ENCODE results near the gene THOC6. TPM values are rescaled to one million over a fixed set of nuclear protein-coding genes. Genes with fewer than 3 reads are reported as not detected.

Gene THOC6
- total RNA-seq, 1 donor from 2014 or later: 23.7 TPM

DNA sequence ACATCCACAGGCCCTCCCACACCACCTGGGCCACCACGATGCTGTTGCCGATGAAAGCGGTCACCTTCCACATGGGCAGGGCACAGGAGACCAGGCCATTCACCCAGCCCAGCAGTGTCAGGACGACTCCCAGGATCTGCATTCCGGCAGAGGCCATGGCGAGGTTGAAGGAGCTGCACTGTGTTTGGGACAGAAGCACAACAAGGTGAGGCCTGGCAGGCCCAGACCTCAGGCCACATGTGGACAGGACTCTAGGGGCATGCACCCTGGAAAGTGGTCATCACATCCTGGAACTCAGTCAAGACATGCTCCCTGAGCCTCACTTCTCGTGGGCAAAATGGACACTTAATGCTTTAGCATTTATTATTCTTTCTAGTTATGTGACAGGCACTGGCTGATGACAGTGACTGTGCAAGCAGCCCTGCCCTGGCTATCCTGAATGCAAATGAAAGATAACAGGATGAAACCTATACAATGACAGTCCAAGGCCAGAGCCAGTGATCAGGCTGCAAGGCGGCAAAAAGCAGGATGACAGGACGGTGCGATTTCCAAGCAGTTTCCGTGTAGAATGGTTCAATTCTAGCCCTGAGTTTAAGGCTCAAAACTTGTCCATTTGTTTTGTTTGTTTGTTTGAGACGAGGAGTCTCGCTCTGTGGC, 7.8 kb upstream of the THOC6 start:
- no peak for DNase-seq (ENCODE audit: low read depth)

DNA sequence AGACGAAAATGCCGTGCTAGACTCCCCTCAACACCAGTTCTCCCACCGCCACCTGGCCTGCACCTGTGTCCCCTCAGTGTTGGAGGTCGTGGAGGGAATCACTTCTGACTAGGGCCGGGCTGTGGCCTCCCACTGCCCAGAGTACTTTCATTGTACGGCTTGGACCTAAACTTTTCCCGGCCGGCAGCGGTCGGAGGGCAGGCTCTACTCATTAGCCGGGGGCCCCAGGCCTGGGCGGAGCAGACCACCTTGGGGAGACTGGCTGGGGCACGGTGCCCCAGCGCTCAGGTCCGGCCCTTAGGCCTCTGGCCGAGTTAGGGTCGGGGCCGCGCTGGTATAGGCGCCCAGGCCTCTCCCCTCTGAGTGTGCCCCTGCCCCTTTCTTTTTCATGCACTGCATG, 6.5 kb upstream of the THOC6 start:
- no peak for DNase-seq (ENCODE audit: low read depth)

DNA sequence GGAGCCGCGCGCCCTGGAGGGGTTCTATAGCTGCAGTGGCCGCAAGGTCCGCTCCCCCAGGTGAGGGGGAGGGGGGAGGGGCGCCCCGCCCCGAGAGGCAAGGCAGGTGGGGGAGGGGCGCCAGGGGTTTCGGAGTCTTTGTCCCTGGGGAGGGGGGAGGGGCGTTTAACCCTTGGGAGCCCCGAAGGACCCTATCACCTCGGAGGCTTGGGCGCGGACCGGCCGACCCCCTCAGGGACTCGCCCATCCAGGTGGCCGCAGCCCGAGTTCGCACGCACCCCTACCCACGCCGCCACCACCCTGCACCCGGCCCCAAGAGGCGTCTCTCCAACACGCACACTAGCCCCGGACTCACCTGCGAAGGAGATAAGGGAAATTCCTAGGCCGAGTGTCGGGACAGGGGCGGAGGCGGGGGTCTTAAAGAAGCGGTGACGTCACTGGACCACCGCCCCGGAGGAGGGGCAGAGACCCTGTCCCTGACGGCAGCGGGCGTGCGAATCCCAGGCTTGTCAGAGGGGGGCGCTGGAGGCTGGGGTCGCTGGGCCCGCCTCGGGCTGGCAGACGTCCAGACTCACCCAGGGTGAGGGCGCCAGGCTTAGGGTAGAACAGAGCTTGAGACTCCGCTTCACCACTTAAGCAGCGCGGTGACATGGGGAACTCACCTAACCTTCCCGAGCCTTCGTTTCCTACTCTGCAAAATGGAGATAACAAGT, 5.9 kb upstream of the THOC6 start, which contains the start of gene CLDN6:
TSS of gene CLDN6 (minus strand) at position 390 of the 713 bp plus-strand sequence. CDS start 2,162 bp downstream, outside the sequence.
- no peak for DNase-seq (ENCODE audit: low read depth)

DNA sequence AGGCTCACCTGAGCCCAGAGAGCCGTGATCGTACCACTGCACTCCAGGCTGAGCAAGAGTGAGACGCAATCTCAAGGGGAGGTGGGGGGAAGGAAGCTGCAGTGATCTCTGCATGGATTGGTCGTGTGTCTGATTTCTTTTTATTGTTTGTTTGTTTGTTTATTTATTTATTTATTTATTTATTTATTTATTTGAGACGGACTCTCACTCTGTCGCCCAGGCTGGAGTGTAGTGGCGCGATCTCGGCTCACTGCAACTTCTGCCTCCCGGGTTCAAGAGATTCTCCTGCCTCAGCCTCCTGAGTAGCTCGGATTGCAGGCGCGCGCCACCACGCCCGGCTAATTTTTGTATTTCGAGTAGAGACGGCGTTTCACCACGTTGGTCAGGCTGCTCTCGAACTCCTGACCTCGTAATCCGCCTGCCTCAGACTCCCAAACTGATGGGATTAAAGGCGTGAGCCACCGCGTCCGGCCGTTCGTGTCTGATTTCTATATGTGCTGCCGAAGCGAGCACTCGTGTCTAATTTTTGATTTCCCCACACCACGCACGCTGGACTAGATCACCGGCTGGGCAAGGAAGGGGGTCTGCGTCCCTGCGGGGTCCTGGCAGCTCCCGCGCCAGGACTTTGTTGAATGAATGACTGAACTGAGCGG, 4.1 kb upstream of the THOC6 start:
- DNase-seq (ENCODE audit: low read depth): no peak

DNA sequence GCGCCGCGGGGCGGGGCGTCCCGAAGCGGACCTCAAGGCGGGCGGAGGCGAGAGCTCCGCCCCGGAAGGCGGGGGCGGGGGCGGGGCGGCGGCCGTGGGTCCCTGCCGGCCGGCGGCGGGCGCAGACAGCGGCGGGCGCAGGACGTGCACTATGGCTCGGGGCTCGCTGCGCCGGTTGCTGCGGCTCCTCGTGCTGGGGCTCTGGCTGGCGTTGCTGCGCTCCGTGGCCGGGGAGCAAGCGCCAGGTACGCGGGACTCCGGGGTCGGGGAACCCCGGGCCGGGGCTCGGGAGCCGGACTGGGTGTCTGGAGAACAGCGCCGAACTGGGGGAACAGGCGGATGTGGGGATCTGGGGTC, 3.6 kb upstream of the THOC6 start, which contains the start of gene TNFRSF12A:
TSS of gene TNFRSF12A (plus strand) at position 122 of the 357 bp plus-strand sequence. CDS start at position 152, 30 bp downstream.
- peak; percentile 79 for DNase-seq (ENCODE audit: low read depth)

DNA sequence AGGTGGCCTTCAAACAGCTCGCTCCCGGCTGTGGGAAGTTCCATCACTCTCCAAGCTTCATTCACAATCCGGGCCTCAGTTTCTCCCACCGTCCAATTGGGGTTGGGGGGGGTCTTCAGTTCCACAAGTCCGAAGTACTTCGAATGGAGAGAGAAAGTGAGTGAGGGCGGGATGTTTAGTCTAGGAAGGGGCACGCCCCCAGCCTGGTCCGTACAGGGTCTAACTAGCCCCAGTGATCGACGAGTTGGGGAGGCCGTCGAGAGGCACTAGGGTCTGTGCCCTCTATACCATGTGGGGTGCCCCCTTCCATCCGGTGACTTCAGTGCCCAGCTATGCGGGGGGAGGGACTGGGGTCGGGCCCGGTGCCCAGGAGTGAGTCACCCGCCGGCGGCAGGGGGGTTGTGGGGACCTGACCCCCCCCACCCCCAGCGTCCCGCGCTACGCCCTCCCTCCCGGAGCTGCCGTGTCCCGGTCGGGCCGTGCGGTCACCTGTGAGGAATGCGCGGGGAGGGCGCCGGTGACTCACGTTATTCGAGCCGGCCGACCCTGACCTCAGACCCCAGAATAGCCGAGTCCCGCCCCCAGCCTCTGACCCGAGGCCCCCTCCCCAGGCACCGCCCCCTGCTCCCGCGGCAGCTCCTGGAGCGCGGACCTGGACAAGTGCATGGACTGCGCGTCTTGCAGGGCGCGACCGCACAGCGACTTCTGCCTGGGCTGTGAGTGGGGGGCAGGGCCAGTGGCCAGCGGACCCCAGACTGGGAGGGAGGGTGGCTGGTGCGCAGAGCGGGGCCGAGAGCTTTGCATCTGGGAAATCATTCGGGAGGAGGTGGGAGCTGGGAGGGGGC, 3.0 kb upstream of the THOC6 start:
- peak; percentile 91 for DNase-seq (ENCODE audit: low read depth)

DNA sequence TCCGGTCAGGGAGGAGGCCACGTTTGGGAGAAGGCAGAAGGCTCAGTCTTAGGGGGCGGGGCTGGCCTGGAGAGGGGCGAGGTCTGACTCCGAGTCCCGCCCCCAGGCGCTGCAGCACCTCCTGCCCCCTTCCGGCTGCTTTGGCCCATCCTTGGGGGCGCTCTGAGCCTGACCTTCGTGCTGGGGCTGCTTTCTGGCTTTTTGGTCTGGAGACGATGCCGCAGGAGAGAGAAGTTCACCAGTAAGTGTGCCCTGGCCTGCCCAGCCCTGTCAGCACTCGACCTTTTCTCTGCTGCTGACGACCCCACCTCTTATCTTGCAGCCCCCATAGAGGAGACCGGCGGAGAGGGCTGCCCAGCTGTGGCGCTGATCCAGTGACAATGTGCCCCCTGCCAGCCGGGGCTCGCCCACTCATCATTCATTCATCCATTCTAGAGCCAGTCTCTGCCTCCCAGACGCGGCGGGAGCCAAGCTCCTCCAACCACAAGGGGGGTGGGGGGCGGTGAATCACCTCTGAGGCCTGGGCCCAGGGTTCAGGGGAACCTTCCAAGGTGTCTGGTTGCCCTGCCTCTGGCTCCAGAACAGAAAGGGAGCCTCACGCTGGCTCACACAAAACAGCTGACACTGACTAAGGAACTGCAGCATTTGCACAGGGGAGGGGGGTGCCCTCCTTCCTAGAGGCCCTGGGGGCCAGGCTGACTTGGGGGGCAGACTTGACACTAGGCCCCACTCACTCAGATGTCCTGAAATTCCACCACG, 2.2 kb upstream of the THOC6 start:
- peak; percentile 98 for DNase-seq (ENCODE audit: low read depth)

DNA sequence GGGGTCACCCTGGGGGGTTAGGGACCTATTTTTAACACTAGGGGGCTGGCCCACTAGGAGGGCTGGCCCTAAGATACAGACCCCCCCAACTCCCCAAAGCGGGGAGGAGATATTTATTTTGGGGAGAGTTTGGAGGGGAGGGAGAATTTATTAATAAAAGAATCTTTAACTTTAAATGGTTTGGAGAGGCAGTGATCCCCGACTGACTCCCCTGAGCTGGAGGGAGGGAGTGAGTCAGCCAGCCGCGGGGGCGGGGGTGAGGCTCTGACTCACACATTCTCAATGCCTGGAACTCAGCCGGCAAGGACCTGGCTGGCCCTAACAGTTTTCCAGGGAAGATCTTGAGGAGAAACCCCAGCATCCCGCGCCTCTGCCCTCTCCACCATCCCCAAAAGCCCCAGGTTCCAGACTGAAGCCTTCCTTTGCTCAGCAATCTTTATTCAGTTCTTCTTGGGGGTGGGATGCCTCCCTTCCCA, 1.6 kb upstream of the THOC6 start:
- DNase-seq (ENCODE audit: low read depth): peak; percentile 96

DNA sequence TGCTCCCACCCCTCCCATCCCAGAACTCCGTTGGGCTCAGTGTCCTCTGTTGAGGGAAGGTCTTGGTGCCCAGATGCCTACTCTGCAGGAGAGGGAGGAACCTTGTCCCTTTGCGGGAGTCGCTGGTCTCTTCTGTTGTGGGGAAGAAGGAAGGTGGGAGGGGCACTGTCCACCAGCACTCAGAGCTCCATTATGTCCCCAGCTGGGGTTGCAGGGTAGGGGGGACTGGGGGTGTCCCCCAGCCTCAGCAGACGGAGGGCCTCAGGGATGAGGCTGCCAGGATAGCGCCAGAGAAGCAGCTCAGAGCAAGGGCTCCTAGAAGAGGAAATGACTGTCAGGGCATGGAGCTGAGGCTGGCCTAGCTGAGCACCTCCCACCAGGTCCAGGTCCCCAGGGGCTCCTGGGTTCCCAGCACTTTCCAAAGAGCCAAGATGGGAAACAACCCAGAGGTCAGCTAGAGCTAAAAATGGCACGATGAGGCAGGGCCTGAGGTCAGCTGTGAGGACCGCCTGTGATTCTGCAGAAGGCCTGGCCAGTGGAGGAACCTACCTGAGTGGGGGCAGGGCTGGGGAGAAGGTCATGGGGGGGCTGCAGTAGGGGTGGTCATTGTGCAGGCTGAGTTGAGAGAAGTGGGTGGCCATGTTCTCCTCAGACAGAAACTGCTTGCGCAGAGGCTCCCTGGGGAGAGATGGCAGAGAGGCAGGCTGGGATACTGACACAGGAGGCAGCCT, 986 bp upstream of the THOC6 start:
- peak; percentile 90 for DNase-seq (ENCODE audit: low read depth)

DNA sequence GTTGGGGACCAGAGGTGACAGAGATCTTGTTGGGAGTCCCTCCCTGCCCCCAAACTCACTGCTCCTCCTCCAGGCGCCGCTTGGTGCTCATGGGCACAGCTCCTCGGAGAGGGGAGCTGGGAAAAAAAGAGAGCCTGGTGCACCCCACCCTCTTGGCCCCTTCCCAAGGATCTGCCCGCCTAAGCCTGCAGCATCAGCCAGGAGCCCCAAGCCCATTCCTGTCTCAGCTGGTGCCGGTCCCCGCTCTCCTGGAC, 493 bp upstream of the THOC6 start:
- DNase-seq (ENCODE audit: low read depth): peak; percentile 90

DNA sequence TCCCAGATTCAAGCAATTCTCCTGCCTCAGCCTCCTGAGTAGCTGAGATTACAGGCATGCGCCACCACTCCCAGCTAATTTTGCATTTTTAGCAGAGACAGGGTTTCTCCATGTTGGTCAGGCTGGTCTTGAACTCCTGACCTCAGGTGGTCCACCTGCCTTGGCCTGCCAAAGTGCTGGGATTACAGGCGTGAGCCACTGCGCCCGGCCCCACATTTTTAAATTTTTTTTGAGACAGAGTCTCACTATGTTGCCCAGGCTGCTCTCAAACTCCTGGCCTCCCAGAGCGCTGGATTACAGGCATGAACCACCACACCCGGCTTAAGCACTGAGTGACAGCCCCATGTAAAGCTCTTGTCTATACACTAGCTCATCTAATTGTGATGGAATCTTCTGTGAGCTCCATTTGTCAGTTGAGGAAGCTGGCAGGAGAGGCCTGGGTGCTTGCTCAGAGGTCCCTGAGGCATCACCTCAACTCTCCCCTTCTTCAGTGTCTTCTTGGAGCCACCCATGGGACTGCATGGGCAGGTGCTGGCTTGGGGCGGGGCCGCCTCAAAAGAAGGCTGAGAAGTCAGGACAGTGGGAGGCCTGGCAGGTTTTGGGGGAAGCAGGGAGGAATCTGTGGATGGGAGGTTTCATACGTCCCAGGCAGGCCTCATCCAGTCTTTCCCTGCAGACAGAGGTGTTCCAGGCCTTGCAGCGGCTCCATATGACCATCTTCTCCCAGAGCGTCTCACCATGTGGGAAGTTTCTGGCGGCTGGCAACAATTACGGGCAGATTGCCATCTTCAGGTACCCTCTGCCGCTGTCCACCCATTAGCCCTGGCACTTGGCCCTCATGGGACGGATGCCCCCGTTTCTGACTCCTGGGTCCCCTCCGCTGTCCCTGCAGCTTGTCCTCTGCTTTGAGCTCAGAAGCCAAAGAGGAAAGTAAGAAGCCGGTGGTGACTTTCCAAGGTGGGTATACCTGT, 1.5 kb downstream of the THOC6 start:
- no peak for DNase-seq (ENCODE audit: low read depth)

DNA sequence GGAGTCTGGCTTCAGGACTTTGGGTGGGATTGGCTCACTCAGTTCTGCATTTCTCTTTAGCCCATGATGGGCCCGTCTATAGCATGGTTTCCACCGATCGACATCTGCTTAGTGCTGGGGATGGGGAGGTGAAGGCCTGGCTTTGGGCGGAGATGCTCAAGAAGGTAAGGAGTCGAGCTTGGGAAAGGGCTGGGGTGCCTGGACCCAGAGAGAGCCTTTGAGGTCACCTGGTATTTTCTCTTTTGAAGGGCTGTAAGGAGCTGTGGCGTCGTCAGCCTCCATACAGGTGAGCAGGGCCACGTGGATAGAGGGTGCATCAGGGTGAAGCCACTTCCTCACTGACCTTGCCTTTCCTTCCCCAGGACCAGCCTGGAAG, 2.2 kb downstream of the THOC6 start:
- no peak for DNase-seq (ENCODE audit: low read depth)

DNA sequence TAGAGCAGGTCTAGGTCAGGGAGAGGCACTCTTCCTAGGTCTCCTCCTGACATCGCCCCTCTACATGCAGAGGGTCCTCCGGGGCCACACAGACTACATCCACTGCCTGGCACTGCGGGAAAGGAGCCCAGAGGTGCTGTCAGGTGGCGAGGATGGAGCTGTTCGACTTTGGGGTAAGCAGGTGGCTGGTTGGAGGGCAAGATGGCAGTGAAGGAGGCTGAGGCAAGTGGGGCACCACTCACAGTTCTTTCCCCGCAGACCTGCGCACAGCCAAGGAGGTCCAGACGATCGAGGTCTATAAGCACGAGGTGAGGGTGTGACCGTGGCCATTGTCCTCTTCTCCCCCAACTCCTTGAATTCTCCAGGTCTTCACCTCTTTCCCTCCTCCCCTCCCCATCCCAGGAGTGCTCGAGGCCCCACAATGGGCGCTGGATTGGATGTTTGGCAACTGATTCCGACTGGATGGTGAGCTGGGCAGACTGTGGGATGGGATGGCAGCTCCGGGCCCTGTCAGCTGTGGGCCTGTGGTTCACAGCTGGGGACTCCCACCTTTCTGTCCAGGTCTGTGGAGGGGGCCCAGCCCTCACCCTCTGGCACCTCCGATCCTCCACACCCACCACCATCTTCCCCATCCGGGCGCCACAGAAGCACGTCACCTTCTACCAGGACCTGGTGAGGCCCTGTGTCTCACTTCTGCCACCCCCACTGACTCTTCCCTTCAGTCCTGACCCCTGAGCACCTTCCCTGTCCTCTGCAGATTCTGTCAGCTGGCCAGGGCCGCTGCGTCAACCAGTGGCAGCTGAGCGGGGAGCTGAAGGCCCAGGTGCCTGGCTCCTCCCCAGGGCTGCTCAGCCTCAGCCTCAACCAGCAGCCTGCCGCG, 3.0 kb downstream of the THOC6 start:
- no peak for DNase-seq (ENCODE audit: low read depth)

DNA sequence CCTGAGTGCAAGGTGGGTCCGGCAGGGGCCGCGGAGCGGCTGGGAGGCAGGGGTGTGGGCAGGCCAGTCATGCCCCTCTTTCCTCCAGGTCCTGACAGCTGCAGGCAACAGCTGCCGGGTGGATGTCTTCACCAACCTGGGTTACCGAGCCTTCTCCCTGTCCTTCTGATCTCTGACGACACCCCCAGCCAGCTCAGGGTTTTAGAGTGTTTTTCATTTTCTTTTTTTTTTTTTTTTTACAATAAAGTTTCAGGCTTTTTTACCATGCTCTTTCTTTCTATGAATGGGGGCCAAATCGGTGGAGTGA, 3.6 kb downstream of the THOC6 start:
- peak; percentile 20 for DNase-seq (ENCODE audit: low read depth)

DNA sequence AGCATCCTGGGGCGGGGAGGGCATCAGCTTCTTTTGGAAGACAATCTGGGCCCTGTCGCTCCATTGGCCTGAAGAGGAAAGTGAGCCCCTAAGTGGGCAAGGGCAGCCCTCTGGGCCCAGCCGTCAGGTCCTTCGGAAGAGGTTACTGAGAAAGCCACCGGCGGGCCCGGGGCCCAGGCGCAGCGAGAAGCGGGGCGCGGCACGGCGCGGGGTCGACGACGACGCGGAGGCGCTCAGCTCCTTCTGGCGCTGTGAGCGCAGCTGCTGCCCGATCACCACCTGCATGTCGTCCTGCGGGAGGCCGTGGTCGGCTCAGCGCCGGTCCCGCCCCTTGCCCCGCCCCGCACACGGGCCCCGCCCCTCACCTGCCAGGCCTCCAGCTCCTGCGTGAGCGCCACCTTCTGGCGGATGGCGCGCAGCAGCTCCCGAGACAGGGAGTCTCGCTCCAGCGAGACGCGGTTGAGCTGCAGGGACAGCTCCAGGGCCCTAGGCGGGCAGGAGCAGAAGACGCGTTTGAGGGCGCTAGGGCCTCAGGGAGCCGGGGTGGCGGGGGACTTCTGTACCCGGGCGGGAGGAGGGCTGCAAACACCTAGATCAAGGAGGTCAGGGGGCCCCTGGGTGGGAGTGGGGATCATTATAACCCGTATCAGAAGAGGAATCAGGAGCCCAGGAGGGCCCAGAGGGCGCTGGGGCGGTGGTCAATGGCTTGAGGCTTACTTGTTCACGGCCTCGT, 4.3 kb downstream of the THOC6 start:
- DNase-seq (ENCODE audit: low read depth): no peak

DNA sequence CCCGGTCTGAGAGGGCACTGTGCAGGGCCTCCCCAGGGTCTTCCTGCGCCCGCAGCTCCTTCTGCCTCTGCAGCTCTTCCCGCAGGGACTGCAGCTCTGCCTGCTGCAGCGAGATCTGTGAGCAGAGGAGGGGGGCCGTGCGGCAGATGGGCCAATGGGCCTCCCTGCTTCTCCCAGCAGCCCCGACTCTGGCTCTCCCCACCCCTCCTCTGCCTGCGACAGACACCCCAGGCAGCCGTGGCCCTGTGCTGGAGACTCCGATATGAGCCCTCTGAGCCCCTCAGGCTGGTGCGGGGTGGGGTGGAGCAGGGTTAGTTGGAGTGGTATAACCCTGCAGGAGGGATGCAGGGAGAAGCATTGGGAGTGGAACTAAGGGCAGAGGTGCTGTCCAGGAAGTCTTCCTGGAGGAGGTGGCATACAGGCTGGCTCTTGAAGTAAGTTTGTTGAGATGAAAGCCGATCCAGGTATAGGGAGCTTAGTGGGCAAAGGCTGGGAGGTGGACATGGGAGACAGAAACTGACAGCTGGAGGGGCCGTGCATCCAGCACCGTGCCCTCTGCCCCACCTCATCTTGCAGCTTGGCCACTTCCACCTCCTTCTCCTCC, 5.0 kb downstream of the THOC6 start:
- DNase-seq (ENCODE audit: low read depth): no peak

All from myocyte (in vitro differentiated cells).